ENCODE data around the gene C1orf105.

GRCh38 chr1:172401892-172402291, 18.6 kb upstream of the C1orf105 start:
- TF ChIP-seq TAF1 (IDR thresholded peaks at IDR 0.05; ENCODE audit: low read depth, low read length) (no peak), POLR2AphosphoS5 (IDR thresholded peaks at IDR 0.05; ENCODE audit: low read depth, low read length) (no peak), POLR2A (IDR thresholded peaks at IDR 0.05; ENCODE audit: low read depth, low read length) (no peak)

Data from GM12891 (cell line).